Lower leg skin (tissue), 3 donors: Measurements from ENCODE around the gene CDK5R1.

Experiments
- CTCF ChIP-seq, 3 donors: fragments of 450-650 bp; IDR thresholded peaks; one replicate each; pipeline ENCODE4 v1.5.1; 2016; ENCODE audit warnings: antibody characterized with exemption in 3 of 3, mild to moderate bottlenecking in 3 of 3, moderate library complexity in 2 of 3
- POLR2A ChIP-seq, 2 donors: fragments of 450-650 bp; IDR thresholded peaks; one replicate each; pipeline ENCODE4 v1.6.1; 2016 to 2017; ENCODE audit warnings: antibody characterized with exemption in 2 of 2, mild to moderate bottlenecking in 1 of 2, moderate library complexity in 1 of 2

- TF ChIP-seq CTCF (IDR thresholded peaks at IDR 0.05) (no peak), POLR2A (IDR thresholded peaks at IDR 0.05) (no peak)
These were observed 34.9 kb upstream of the CDK5R1 start for GRCh38 chr17:32451879-32452278.
